HepG2 (cell line): ENCODE results near the gene LIMS2. TPM values are rescaled to one million over a fixed set of nuclear protein-coding genes. Genes with fewer than 3 reads are reported as not detected.
A peak's percentile ranks its signal among the peaks of the same experiment; 100 is the strongest.

Experiments
- FIP1L1 ChIP-seq: fragments of 200-400 bp; formaldehyde crosslinking; IDR thresholded peaks from 2 replicates; pipeline ENCODE4 v1.6.1; 2018; ENCODE audit warnings: low read depth, mild to moderate bottlenecking, low read length, moderate library complexity, borderline replicate concordance; ENCODE audit not compliant: insufficient read depth
- JDP2 ChIP-seq: sonication (generic); formaldehyde crosslinking; IDR thresholded peaks from 2 replicates; pipeline ENCODE4 v1.8.1; 2022; ENCODE audit warnings: missing genetic modification reagents, borderline replicate concordance
- NCOA2 ChIP-seq: sonication (generic); formaldehyde crosslinking; IDR thresholded peaks from 2 replicates; pipeline ENCODE4 v1.8.0; 2022; ENCODE audit warnings: inconsistent platforms
- PTBP1 ChIP-seq: fragments of 200-400 bp; formaldehyde crosslinking; IDR thresholded peaks from 2 replicates; pipeline ENCODE4 v1.6.1; 2018; ENCODE audit warnings: low read length, low read depth; ENCODE audit not compliant: poor library complexity, severe bottlenecking
- TCF7 ChIP-seq: sonication (generic); IDR thresholded peaks from 2 replicates; pipeline ENCODE4 v1.6.1; 2016; ENCODE audit warnings: antibody characterized with exemption, low read depth
- XRCC5 ChIP-seq: fragments of 200-400 bp; formaldehyde crosslinking; optimal IDR thresholded peaks from 2 replicates; pipeline ENCODE3; 2017; ENCODE audit warnings: mild to moderate bottlenecking, low read length
- ZNF30 ChIP-seq: sonication (generic); formaldehyde crosslinking; IDR thresholded peaks from 2 replicates; pipeline ENCODE4 v1.5.0; 2020; ENCODE audit warnings: mild to moderate bottlenecking, missing genetic modification reagents
- ZNF496 ChIP-seq: sonication (generic); formaldehyde crosslinking; IDR thresholded peaks from 2 replicates; pipeline ENCODE4 v1.8.1; 2023; ENCODE audit warnings: mild to moderate bottlenecking, moderate library complexity, missing genetic modification reagents; ENCODE audit not compliant: insufficient replicate concordance
- polyA plus RNA-seq, 8 experiments: library from polyadenylated mRNA; depleted of rRNA in 3 of 8; stranded (reverse) in 7 of 8; unstranded in 1 of 8; fragments of >200 nt; fragmentation: Illumina TruSeq in 4 of 8; extraction: Trizol in 4 of 8; gene quantifications; 2 replicates each; pipeline versions ENCODE4 v1.2.1 to v1.2.3, GENCODE V29; 2011 to 2016; ENCODE audit warnings: low read depth in 4 of 8, missing spikeins in 1 of 8, mixed read lengths in 1 of 8; ENCODE audit not compliant: insufficient read depth in 1 of 8
- total RNA-seq, 5 experiments: library from RNA; depleted of rRNA; stranded (reverse); fragments of >200 nt; fragmentation: Illumina TruSeq; extraction: Trizol; gene quantifications; 2 replicates each; pipeline ENCODE4 v1.2.3, GENCODE V29; 2016; ENCODE audit warnings: low read depth in 1 of 5
- TF ChIP-seq, protein P1 (sequence below): fragments of 450-650 bp; IDR thresholded peaks from 2 replicates; pipeline ENCODE4 v1.6.1; 2016
- TF ChIP-seq, protein P2 (sequence below): sonication (generic); formaldehyde crosslinking; IDR thresholded peaks from 2 replicates; pipeline ENCODE4 v1.8.1; 2023; ENCODE audit warnings: mild to moderate bottlenecking, inconsistent platforms, moderate library complexity, missing genetic modification reagents, borderline replicate concordance
- TF ChIP-seq, protein P3 (sequence below): sonication (generic); formaldehyde crosslinking; IDR thresholded peaks from 2 replicates; pipeline ENCODE4 v1.8.0; 2022; ENCODE audit warnings: low read depth, missing genetic modification reagents
- TF ChIP-seq, protein P4 (sequence below): sonication (generic); formaldehyde crosslinking; IDR thresholded peaks from 2 replicates; pipeline ENCODE4 v1.5.1; 2020; ENCODE audit warnings: mild to moderate bottlenecking, missing genetic modification reagents, moderate library complexity

The LIMS2 gene
- total and polyA plus RNA-seq, 2 of the 13 experiments (the other 11 are each of a cell fraction or from before 2014, with no cell fraction given) = 1.0 to 1.9 TPM

DNA sequence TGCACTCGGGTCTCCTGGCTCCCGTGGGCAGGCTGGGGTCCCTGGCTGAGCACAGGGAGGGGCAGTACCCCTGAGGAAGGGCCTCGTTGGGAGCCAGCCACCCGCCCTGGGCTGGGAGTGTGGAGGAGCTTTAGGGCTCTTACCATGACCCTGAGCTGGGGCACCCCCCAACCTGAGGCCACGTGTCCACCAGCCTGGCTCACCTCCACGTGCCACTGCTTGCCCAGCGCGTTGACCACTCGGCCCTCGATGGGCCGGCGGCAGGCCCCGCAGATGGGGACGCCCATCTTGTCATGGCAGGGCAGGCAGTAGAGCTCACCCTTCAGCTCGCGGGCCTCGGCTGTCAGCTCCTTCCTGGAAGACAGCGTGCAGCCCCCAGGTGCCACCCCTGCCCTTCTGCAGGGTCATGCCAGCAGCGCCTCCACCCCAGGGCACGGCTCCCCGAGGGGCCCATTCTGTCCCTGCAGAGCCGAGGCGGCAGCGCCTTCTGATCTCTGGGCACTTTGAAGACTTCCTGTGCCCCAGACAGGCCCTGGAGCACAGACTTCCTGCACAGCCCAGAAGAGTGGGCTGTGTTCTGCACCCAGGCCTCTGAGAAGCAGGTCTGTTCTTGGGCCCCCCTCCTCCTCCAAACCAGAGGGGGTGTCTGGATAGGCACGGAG lies 33.4 kb downstream of the LIMS2 start (continued):
- TF ChIP-seq FIP1L1 = no peak
- TF ChIP-seq TCF7 = peak; percentile 43; the same call in 1 of the 2 replicates
- no peak for TF ChIP-seq ZNF496 (CRISPR knock-in tag)
- TF ChIP-seq, protein P1, sequence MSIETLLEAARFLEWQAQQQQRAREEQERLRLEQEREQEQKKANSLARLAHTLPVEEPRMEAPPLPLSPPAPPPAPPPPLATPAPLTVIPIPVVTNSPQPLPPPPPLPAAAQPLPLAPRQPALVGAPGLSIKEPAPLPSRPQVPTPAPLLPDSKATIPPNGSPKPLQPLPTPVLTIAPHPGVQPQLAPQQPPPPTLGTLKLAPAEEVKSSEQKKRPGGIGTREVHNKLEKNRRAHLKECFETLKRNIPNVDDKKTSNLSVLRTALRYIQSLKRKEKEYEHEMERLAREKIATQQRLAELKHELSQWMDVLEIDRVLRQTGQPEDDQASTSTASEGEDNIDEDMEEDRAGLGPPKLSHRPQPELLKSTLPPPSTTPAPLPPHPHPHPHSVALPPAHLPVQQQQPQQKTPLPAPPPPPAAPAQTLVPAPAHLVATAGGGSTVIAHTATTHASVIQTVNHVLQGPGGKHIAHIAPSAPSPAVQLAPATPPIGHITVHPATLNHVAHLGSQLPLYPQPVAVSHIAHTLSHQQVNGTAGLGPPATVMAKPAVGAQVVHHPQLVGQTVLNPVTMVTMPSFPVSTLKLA = peak; percentile 39; the same call in 1 of the 2 replicates
- TF ChIP-seq JDP2 (CRISPR knock-in tag) = no peak
- TF ChIP-seq NCOA2 (CRISPR knock-in tag) = no peak
- TF ChIP-seq PTBP1 = no peak
- no peak for TF ChIP-seq ZNF30 (CRISPR knock-in tag)
- TF ChIP-seq, protein P2, sequence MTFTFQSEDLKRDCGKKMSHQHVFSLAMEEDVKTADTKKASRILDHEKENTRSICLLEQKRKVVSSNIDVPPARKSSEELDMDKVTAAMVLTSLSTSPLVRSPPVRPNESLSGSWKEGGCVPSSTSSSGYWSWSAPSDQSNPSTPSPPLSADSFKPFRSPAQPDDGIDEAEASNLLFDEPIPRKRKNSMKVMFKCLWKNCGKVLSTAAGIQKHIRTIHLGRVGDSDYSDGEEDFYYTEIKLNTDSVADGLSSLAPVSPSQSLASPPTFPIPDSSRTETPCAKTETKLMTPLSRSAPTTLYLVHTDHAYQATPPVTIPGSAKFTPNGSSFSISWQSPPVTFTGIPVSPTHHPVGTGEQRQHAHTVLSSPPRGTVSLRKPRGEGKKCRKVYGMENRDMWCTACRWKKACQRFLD (CRISPR knock-in tag) = no peak
- TF ChIP-seq, protein P3, sequence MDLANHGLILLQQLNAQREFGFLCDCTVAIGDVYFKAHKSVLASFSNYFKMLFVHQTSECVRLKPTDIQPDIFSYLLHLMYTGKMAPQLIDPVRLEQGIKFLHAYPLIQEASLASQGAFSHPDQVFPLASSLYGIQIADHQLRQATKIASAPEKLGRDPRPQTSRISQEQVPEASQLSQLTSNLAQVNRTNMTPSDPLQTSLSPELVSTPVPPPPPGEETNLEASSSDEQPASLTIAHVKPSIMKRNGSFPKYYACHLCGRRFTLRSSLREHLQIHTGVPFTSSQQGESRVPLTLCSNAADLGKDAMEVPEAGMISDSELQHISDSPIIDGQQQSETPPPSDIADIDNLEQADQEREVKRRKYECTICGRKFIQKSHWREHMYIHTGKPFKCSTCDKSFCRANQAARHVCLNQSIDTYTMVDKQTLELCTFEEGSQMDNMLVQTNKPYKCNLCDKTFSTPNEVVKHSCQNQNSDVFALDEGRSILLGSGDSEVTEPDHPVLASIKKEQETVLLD (CRISPR knock-in tag) = no peak
- no peak for TF ChIP-seq XRCC5
- TF ChIP-seq, protein P4, sequence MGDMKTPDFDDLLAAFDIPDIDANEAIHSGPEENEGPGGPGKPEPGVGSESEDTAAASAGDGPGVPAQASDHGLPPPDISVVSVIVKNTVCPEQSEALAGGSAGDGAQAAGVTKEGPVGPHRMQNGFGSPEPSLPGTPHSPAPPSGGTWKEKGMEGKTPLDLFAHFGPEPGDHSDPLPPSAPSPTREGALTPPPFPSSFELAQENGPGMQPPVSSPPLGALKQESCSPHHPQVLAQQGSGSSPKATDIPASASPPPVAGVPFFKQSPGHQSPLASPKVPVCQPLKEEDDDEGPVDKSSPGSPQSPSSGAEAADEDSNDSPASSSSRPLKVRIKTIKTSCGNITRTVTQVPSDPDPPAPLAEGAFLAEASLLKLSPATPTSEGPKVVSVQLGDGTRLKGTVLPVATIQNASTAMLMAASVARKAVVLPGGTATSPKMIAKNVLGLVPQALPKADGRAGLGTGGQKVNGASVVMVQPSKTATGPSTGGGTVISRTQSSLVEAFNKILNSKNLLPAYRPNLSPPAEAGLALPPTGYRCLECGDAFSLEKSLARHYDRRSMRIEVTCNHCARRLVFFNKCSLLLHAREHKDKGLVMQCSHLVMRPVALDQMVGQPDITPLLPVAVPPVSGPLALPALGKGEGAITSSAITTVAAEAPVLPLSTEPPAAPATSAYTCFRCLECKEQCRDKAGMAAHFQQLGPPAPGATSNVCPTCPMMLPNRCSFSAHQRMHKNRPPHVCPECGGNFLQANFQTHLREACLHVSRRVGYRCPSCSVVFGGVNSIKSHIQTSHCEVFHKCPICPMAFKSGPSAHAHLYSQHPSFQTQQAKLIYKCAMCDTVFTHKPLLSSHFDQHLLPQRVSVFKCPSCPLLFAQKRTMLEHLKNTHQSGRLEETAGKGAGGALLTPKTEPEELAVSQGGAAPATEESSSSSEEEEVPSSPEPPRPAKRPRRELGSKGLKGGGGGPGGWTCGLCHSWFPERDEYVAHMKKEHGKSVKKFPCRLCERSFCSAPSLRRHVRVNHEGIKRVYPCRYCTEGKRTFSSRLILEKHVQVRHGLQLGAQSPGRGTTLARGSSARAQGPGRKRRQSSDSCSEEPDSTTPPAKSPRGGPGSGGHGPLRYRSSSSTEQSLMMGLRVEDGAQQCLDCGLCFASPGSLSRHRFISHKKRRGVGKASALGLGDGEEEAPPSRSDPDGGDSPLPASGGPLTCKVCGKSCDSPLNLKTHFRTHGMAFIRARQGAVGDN (CRISPR knock-in tag) = peak; percentile 32
- TF ChIP-seq, all 625 proteins: peak for 6
